ENCODE results near the gene TMEM63B. TPM values are rescaled to one million over a fixed set of nuclear protein-coding genes. Genes with fewer than 3 reads are reported as not detected.
A peak's percentile ranks its signal among the peaks of the same experiment; 100 is the strongest.

Gene TMEM63B
- total RNA-seq, 2 experiments from 2014 or later = 11.4 to 12.8 TPM

DNA sequence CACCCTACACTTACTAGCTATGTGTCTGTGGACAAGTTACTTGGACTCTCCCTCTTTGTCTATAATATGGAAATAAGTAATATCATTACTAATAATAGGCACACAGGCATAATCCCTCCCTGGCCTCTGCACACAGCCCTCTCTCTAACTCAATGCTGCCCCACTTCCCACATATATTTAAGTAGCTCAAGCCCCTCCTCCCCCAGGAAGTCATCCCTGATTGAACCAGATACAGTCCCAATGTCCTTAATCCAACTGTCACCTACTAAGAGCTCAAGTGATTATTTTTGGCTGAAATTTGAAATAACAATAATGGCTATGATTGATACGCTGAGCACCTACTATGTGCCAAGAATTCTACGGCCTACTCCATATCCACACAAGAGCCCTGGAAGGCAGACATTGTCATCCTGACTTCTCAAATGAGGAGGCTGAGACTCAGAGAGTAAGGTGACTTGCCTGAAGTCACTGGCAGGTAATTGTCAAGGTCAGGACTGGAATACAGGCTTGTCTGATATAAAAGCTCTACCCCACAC lies 29.5 kb upstream of the TMEM63B start:
- H3K36me3 ChIP-seq (ENCODE audit: insufficient read depth, low read length) = peaks cover 7% of the 10 kb centered on the region
- no peak overlapping the region for H3K4me3 ChIP-seq (ENCODE audit: low read length)
- no peaks in the 10 kb centered on the region for H3K4me1 ChIP-seq (ENCODE audit: insufficient read depth, low read length)
- DNase-seq (no peak), ATAC-seq (ENCODE audit: poor library complexity) (no peak)
- TF ChIP-seq, protein P1, sequence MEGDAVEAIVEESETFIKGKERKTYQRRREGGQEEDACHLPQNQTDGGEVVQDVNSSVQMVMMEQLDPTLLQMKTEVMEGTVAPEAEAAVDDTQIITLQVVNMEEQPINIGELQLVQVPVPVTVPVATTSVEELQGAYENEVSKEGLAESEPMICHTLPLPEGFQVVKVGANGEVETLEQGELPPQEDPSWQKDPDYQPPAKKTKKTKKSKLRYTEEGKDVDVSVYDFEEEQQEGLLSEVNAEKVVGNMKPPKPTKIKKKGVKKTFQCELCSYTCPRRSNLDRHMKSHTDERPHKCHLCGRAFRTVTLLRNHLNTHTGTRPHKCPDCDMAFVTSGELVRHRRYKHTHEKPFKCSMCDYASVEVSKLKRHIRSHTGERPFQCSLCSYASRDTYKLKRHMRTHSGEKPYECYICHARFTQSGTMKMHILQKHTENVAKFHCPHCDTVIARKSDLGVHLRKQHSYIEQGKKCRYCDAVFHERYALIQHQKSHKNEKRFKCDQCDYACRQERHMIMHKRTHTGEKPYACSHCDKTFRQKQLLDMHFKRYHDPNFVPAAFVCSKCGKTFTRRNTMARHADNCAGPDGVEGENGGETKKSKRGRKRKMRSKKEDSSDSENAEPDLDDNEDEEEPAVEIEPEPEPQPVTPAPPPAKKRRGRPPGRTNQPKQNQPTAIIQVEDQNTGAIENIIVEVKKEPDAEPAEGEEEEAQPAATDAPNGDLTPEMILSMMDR (IDR thresholded peaks at IDR 0.05) = no peak
- peaks cover 7% of the 10 kb centered on the region for H3K4me1 Mint-ChIP-seq (ENCODE audit: low read depth)
- no peaks in the 10 kb centered on the region for H3K27me3 Mint-ChIP-seq
- H3K27ac ChIP-seq (ENCODE audit: low read depth in 1 of 2, low read length in 2 of 2) = no peak overlapping the region
- POLR2A ChIA-PET = no interaction called here
- H3K27ac Mint-ChIP-seq = no peak overlapping the region
- H3K36me3 Mint-ChIP-seq (ENCODE audit: low read depth) = peaks cover 4% of the 10 kb centered on the region
- CTCF ChIA-PET = interaction anchor here (0.6 to 1.9 kb wide), 3 partner anchors 19 to 1211 kb away, joined by 3 to 5 read pairs (median 3); no protein-coding TSS in a partner anchor
- no peaks in the 10 kb centered on the region for H3K9me3 ChIP-seq (ENCODE audit: control insufficient read depth in 1 of 2, insufficient read depth in 1 of 2, low read length in 2 of 2)
- intact Hi-C loops (cut with DNase I, micrococcal nuclease) = loop anchor here (5.0 to 10.0 kb wide), 3 partner anchors 139 to 357 kb away; partner anchors contain the start of gene NFKBIE (in 1 of the 2)
- no peaks in the 10 kb centered on the region for H3K9me3 Mint-ChIP-seq
- no peak overlapping the region for H3K4me3 Mint-ChIP-seq
- no peaks in the 10 kb centered on the region for H3K27me3 ChIP-seq (ENCODE audit: control insufficient read depth in 1 of 2, insufficient read depth in 2 of 2, low read length in 2 of 2)

DNA sequence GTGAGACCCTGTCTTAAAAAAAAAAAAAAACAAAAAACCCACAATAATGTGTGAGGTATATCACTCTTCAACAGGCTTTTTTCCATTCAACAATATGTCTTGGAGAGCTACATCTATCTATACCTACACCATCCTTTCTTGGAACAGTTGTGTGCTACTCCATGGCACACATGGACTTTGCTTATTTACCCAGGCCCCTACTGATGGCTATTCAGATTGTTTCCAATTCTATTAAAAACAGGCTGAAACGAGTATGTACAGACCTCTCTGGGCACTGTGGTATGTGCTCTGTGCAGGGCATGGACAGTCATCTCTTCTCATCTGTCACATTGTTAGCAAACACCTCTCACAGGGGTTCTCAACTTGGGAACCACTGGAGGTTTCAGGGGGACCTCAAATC lies 28.2 kb upstream of the TMEM63B start:
- ATAC-seq (ENCODE audit: poor library complexity) (no peak), DNase-seq (no peak)
- Histone ChIP-seq H3K27ac (ENCODE audit: low read depth in 1 of 2, low read length in 2 of 2) (no peak overlapping the region), H3K27me3 (ENCODE audit: control insufficient read depth in 1 of 2, insufficient read depth in 2 of 2, low read length in 2 of 2) (no peaks in the 10 kb centered on the region), H3K4me3 (ENCODE audit: low read length) (no peak overlapping the region), H3K9me3 (ENCODE audit: control insufficient read depth in 1 of 2, insufficient read depth in 1 of 2, low read length in 2 of 2) (no peaks in the 10 kb centered on the region), H3K4me1 (ENCODE audit: insufficient read depth, low read length) (no peaks in the 10 kb centered on the region), H3K36me3 (ENCODE audit: insufficient read depth, low read length) (peaks cover 11% of the 10 kb centered on the region)
- Mint-ChIP-seq H3K9me3 (no peaks in the 10 kb centered on the region), H3K4me1 (ENCODE audit: low read depth) (peaks cover 12% of the 10 kb centered on the region), H3K36me3 (ENCODE audit: low read depth) (peaks cover 8% of the 10 kb centered on the region), H3K27me3 (no peaks in the 10 kb centered on the region), H3K27ac (no peak overlapping the region), H3K4me3 (no peak overlapping the region)
- ChIA-PET CTCF (interaction anchor here (1.9 kb wide), 1 partner anchor 52 kb away, joined by 5 read pairs; no protein-coding TSS in a partner anchor), POLR2A (no interaction called here)
- TF ChIP-seq, protein P1 (IDR thresholded peaks at IDR 0.05) = no peak
- intact Hi-C loops (cut with DNase I, micrococcal nuclease) = loop anchor here (5.0 to 10.0 kb wide), 3 partner anchors 138 to 356 kb away; partner anchors contain the start of gene NFKBIE (in 1 of the 2)

DNA sequence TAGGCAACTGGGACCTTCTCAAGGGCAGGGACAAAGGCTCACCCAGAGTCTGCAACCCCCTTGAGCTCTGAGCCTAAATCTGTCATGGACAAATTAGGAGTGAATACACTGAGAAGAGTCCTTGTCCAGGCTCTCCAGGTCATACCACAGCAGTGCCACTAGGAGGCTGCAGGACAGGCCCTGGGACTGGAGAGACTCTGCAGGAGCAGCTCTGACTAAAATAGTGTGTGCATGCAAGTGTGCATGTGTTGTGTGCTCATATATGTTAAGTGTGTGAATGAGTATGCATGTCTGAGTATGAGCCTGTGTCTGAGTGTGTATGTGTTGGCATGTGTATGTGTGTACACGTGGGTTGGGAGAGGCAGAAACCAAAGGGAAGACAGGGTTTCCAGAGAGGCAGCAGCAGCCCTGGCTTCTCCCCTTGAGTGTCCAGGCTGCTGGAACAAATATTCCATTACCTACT lies 27.2 kb upstream of the TMEM63B start:
- intact Hi-C loops (cut with DNase I, micrococcal nuclease) = loop anchor here in 1 of 2 experiments (1.0 kb wide), 1 partner anchor 52 kb away; no protein-coding TSS in a partner anchor
- Mint-ChIP-seq H3K4me1 (ENCODE audit: low read depth) (peaks cover 12% of the 10 kb centered on the region), H3K4me3 (no peak overlapping the region), H3K9me3 (no peaks in the 10 kb centered on the region), H3K27ac (no peak overlapping the region), H3K27me3 (no peaks in the 10 kb centered on the region), H3K36me3 (ENCODE audit: low read depth) (peaks cover 10% of the 10 kb centered on the region)
- ChIA-PET CTCF (no interaction called here), POLR2A (no interaction called here)
- no peak overlapping the region for H3K27ac ChIP-seq (ENCODE audit: low read depth in 1 of 2, low read length in 2 of 2)
- no peaks in the 10 kb centered on the region for H3K27me3 ChIP-seq (ENCODE audit: control insufficient read depth in 1 of 2, insufficient read depth in 2 of 2, low read length in 2 of 2)
- TF ChIP-seq, protein P1 (IDR thresholded peaks at IDR 0.05) = peak; percentile 33
- H3K4me1 ChIP-seq (ENCODE audit: insufficient read depth, low read length) = no peaks in the 10 kb centered on the region
- H3K36me3 ChIP-seq (ENCODE audit: insufficient read depth, low read length) = peaks cover 19% of the 10 kb centered on the region
- no peaks in the 10 kb centered on the region for H3K9me3 ChIP-seq (ENCODE audit: control insufficient read depth in 1 of 2, insufficient read depth in 1 of 2, low read length in 2 of 2)
- DNase-seq (peak in 2 of 14 experiments; percentile 12 to 34), ATAC-seq (ENCODE audit: poor library complexity) (peak; percentile 43)
- H3K4me3 ChIP-seq (ENCODE audit: low read length) = no peak overlapping the region
